ENCODE data around the gene GPR18. TPM values are rescaled to one million over a fixed set of nuclear protein-coding genes. Genes with fewer than 3 reads are reported as not detected.

The GPR18 gene
- total RNA-seq, 1 experiment from 2014 or later: not detected

GRCh38 chr13:99279637-99280036, 21.5 kb upstream of the GPR18 start:
- ChIA-PET POLR2A (no interaction called here), CTCF (no interaction called here), RAD21 (ENCODE audit: low non-redundant PET in 1 of 2, low total read pairs in 2 of 2, uncharacterized antibody in 2 of 2, unreplicated experiment in 2 of 2) (no interaction called here)
- H3K36me3 ChIP-seq (ENCODE audit: control insufficient read depth in 1 of 2, insufficient read depth in 2 of 2, low read length in 2 of 2): no peaks in the 10 kb centered on the region
- intact Hi-C loops (cut with micrococcal nuclease): no loop called here
- TF ChIP-seq JUND (IDR thresholded peaks at IDR 0.05) (no peak), ZBTB33 (IDR thresholded peaks at IDR 0.05; ENCODE audit: extremely low read depth, insufficient replicate concordance, low read length) (no peak), EZH2 (IDR thresholded peaks at IDR 0.05) (no peak), ELF1 (IDR thresholded peaks at IDR 0.05; ENCODE audit: borderline replicate concordance, low read depth) (no peak), ZFX (IDR thresholded peaks at IDR 0.05) (no peak), SP1 (IDR thresholded peaks at IDR 0.05; ENCODE audit: low read depth) (no peak), TCF7L2 (IDR thresholded peaks at IDR 0.05; ENCODE audit: borderline replicate concordance, extremely low read depth, insufficient read depth, insufficient read length) (no peak), CTCF (IDR thresholded peaks at IDR 0.05 in 2 of 3, conservative IDR thresholded peaks at IDR 0.05 in 1 of 3; ENCODE audit: borderline replicate concordance in 1 of 3, insufficient read depth in 1 of 3, low read depth in 2 of 3, low read length in 2 of 3) (no peak), ATF3 (IDR thresholded peaks at IDR 0.05) (no peak), SRF (IDR thresholded peaks at IDR 0.05; ENCODE audit: low read depth) (no peak), SIN3A (IDR thresholded peaks at IDR 0.05; ENCODE audit: low read depth) (no peak), CBX3 (IDR thresholded peaks at IDR 0.05; ENCODE audit: low read depth) (no peak), RAD21 (IDR thresholded peaks at IDR 0.05; ENCODE audit: low read depth) (no peak), EGR1 (IDR thresholded peaks at IDR 0.05; ENCODE audit: low read depth) (no peak), EZH2phosphoT487 (IDR thresholded peaks at IDR 0.05; ENCODE audit: borderline replicate concordance) (no peak), POLR2A (IDR thresholded peaks at IDR 0.05; ENCODE audit: borderline replicate concordance, extremely low read depth, insufficient read depth, insufficient read length) (no peak)
- no peak overlapping the region for H3K27ac ChIP-seq (ENCODE audit: low read depth, low read length)
- H3K9me3 ChIP-seq (ENCODE audit: control insufficient read depth in 1 of 2, insufficient read depth in 1 of 2, low read depth in 1 of 2, low read length in 2 of 2): no peaks in the 10 kb centered on the region
- H3K79me2 ChIP-seq (ENCODE audit: insufficient read depth, low read length): peaks cover 32% of the 10 kb centered on the region; the same call in 1 of the 2 replicates
- H4K20me1 ChIP-seq (ENCODE audit: insufficient read depth): no peaks in the 10 kb centered on the region
- H3K9ac ChIP-seq (ENCODE audit: low read length): no peak overlapping the region
- H3K4me3 ChIP-seq (replicated peaks in 1 of 2; ENCODE audit: low read depth in 1 of 2, low read length in 2 of 2): no peak overlapping the region
- BruUV-seq (replicated peaks): no TSS peak
- no peak for DNase-seq (ENCODE audit: low read depth, low spot score)
- H2AFZ ChIP-seq (ENCODE audit: low read depth, low read length, poor library complexity, severe bottlenecking): no peak overlapping the region
- no peaks in the 10 kb centered on the region for H3K27me3 ChIP-seq (ENCODE audit: insufficient read depth, low read length)
- H3K9me2 ChIP-seq (ENCODE audit: insufficient read depth): no peaks in the 10 kb centered on the region
- H3K4me2 ChIP-seq (ENCODE audit: low read length): no peak overlapping the region
- peaks cover 0 to 4% of the 10 kb centered on the region in 2 experiments; a peak in 1 of 4 replicates for H3K4me1 ChIP-seq (ENCODE audit: control insufficient read depth in 1 of 2, insufficient read depth in 2 of 2, low read length in 2 of 2)
- ATAC-seq: no peak
